HG02840 (cell line): ENCODE measurements around the gene ARL14.
"Not testable (repeated sequence)": the region's sequence is repeated elsewhere in the genome, so short reads cannot be mapped to it uniquely, and the experiment has no call there.

Source experiments
- ATAC-seq: cut with Tn5 transposase; IDR thresholded peaks from one replicate; pipeline ENCODE4 v1.9.1; 2021; ENCODE audit warnings: mild to moderate bottlenecking, moderate library complexity, moderate number of reproducible peaks; ENCODE audit not compliant: unreplicated experiment, low FRiP score

ARL14 gene

GRCh38 chr3:160675566-160676124 lies 1.3 kb upstream of the ARL14 start:
- no peak for ATAC-seq

- no peak for ATAC-seq
Observed at GRCh38 chr3:160677459-160677881, 510 bp downstream of the ARL14 start.

- no peak for ATAC-seq
Observed at GRCh38 chr3:160678292-160678842, 1.4 kb downstream of the ARL14 start.

DNA sequence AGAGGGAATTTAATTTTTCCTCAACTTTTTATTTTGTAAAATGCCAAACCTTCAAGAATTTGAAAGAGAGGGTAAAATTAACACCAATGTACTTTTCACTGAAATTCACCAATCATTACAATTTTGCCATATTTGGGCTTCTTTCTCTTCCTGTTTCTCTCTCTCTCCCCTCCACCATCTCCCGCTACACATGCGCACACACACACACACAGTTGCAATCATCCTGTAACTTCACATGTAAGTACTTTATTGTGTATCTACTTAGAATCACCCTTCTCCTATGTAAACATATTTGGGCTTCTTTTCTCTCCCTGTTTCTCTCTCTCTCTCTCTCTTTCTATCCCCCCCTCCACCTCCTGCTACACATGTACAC lies 7.4 kb downstream of the ARL14 start:
- no peak for ATAC-seq

DNA sequence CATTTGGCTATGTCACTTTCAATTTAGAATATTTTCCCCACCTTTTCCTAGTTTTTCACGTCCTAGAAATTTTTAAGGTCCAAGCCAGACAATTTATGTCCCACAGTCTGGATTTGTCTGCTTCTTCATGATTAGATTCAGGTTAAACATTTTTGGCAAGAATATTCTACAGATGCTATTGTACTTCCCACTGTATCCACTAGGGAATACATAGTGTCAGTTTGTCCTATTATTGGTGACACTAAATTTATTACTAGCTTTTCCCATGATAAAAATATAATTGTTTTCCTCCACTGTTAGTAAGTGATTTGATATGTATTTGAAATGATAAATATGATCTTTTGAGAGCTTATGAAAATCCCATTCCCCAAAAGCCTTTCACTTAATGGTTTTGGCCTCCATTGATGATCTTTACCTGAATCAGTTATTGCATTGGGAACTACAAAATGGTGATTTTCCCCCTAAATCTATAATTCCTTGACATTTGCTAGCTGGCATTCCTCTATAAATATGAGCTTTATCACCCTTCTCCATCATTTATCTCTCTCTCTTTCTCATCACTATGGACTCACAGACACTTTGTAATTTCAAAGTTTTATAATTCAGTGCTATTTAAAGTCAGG lies 8.3 kb downstream of the ARL14 start:
- ATAC-seq, result no peak

GRCh38 chr3:160686955-160687535 lies 10.1 kb downstream of the ARL14 start:
- no peak for ATAC-seq

DNA sequence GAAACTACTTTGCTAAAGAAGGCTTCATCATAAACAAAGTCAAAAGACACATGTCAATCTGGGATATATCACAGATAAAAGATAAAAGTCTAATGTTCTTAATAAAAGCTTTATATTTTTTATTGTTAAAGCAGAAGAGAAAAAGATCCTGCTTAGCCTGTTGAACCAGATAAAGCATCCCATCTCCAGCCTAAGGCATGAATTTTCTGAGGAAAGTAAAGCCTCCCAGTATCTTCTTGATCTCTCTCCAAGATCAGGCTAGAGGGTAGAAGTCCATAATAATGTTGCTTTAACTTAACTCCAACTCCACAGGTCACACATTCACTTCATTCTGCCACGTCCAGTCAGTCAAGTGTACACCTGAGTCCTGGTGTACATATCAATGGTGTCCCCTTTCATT lies 14.2 kb downstream of the ARL14 start:
- ATAC-seq, result no peak

DNA sequence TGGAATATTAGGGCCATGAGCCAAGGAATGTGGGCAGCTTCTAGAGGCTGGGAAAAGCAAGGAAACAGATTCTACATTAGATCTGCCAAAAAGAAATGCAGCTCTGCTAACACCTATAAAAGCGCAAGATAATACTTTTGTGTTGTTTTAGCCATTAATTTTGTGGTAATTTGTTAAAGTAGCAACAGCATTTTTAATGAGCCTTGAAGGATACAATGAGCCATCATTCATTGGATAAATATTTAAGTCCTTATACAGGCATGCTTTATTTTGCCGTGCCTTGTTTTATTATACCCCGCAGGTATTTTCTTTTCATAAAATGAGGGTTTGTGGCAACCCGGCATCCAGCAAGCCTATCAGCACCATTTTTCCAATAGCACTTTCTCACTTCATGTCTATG lies 15.0 kb downstream of the ARL14 start:
- no peak for ATAC-seq

DNA sequence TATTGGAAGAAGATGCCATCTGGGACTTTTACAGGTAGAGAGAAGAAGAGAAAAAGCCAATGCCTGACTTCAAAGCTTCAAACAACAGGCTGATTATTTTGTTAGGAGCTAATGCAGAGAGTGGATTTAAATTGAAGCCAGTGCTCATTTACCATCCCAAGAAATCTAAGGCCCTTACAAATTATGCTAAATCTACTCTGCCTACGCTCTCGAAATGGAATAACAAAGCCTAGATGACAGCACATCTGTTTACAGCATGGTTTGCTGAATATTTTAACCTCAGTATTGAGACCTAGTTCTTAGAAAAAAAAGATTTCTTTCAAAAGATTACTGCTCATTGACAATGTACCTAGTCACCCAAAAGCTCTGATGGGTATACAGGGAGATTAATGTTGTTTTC lies 16.2 kb downstream of the ARL14 start:
- no peak for ATAC-seq

DNA sequence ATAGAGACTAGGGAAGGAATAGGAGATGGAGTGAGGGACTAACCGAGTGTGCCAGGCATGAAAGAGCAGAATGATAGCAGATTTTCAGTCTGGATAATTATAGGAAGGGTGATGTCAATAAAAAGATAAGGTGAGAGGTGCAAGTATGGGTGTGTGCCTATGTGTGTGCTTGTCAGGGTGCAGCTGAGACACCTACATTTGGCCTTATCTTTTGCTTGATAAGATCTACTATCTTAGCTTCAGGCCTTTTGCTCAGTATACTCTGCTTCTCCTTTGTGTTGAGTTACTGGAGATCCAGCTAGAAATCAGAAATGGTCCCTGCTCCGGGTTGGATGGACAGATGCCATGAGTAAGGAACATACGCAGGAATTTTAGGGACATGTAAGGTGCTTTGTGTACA lies 17.4 kb downstream of the ARL14 start:
- no peak for ATAC-seq

DNA sequence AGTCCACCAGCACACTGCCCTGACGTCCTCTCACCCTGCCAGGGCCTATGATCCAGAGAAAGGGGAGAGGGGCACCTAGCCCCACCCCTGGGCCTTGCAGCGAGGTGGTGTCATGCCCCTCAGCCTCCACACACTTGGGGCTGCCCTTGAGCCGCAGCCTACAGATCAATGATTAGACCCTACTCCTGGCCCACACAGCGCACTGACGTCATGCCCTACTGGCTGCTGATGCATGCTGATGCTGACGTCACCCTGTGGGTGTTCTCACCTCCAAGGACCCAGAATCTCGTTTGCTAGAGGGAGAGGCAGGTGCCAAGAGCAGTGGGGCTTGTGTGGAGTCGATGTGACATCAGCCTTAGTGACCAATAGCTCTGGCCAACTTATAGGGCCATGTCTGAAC lies 18.0 kb downstream of the ARL14 start:
- no peak for ATAC-seq

DNA sequence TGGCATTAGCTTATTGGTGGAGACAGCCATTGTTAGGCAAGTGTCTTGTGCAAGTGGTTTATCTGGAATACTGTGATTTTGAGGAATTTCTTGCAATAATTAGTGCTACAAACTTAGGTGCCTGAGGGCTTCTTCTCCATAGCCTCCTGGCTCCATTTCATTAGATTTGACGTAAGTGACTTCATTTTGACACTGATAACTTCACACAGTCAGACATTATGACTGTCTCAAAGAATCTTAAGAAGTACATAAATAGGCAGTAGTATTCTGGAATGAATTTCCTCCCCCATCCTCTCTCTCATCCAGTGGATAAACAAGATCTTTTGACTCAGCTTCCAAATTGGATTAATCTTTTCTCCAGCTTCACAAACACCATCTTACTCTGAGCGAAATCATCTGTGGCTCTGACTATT lies 19.0 kb downstream of the ARL14 start:
- no peak for ATAC-seq

- no peak for ATAC-seq
Observed at GRCh38 chr3:160697637-160698380, 20.8 kb downstream of the ARL14 start.

DNA sequence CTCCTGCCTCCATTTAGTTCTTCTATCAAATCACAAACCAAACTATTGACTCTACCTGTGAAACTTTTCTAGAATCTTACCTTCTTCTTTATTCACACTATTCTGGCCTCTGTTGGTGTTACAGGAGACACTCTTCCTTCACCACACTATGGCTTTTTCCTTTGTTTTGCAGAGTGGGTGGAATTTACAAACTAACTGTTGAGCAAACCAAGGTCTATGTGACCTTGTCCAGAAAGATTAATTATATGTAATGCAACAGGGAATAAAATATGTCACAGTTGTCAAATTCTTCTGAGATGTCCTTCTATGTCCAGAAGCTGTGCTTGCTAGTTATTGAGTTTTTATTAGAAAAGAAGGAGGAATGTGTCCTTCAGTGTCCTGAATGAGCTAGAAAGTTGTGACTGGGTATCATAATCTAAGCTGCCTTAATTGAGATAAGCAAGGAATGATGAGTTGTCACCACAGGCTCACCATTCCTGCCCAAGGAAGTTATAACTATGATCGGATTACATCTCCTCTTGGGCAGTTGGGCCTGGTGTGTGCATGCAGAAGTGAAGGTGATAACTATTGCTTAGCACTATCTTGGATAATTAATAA lies 21.7 kb downstream of the ARL14 start:
- no peak for ATAC-seq

GRCh38 chr3:160701490-160701889 lies 24.5 kb downstream of the ARL14 start:
- no peak for ATAC-seq

DNA sequence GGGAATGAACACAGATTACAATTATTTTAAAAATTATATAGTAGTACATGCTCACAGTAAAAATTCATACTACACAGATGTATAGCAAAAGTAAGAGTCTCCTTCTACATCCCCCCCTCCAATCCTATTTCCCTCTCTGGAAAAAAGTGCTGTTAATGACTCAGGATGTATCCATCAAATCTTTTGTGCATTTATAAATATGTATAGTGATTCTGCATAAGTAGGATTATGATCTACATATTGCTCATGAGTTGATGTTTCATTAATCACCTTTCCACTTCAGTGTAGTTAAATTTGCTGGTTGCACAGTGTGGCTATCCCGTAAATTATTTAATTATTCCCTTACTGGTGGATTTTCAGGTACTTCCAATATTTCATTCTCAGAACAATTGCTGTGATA lies 25.3 kb downstream of the ARL14 start:
- no peak for ATAC-seq

DNA sequence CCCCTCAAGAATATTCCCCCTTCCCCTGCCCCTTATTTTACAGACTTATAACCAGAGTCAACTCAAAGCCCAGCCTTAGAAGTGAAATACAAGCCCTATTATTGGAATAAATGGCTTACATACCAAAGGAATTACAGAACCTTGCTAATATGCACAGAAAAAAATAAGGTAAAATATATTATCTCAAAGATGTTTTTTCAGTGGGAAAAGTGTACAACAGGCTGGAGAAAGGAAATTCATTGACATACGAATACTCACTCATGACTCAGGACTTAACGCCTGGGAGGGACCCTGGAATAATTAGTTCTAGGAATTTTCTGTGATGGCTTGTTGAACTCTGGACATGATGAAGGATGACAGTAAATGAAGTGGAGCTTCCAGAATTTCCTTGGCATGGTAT lies 27.0 kb downstream of the ARL14 start:
- ATAC-seq, result no peak

DNA sequence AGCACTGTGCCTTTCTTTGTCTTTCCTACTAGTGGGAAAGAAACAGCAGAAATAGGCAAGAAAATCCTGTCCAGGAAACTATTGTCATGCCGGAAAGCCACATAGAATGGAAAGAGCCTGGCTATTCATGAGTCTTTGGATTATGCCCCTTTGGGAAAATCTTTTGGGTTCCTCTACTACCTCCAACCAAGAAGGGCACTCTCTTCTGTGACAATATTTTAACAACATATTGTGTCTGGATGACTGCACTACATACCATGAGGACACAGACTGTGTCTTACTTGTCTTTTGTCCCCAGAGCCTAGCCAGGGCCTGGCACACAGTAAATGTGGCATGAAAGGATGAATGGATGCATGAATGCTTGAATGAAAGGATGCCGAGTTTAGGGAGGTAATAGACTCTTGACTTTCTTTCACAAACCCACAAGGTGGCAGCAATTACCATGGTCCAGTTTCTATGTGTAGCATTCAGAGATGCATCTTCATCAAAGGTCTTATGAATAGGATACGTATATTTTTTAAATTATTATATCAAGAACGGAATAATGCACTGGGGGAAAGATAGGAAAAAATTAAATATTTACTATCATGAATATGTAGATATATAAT lies 30.3 kb downstream of the ARL14 start:
- ATAC-seq, result no peak

DNA sequence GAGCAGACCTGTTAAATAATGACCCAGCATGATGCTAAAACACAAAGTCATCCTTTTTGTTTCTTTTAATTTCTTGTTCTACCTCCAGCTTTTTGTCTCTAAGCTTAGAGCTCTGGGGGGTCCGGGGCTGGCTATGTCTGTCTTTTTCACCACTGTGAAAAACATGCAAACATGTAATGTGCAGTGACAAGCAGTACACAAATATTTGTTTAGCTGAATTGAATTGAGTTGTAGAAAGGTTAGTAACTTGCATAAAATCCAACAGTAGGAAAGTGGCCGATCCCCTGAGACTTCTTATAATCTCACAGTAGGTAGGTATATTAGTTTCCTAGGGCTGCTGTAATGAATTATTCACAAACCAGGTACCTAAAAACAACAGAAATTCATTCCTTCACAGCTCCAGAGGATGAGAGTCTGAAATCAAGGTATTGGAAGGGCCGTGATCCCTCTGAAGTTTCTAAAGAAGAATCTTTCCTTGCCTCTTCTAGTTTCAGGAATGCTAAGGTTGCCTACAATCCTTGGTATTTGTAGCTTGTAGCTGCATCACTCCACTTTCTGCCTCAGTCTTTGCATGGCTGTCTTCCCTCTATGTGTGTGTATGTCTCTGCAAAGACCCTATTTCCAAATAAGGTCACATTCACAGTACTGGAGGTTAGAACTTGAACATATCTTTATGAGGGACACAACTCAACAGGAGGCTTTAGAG lies 32.7 kb downstream of the ARL14 start:
- no peak for ATAC-seq

DNA sequence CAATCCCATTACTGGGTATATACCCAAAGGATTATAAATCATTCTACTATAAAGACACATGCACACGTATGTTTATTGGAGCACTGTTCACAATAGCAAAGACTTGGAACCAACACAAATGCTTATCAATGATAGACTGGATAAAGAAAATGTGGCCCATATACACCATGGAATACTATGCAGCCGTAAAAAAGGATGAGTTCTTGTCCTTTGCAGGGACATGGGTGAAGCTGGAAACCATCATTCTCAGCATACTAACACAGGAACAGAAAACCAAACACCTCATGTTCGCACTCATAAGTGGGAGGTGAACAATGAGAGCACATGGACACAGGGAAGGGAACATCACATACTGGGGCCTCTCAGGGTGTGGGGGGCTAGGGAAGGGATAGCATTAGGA lies 36.2 kb downstream of the ARL14 start:
- ATAC-seq, result not testable (repeated sequence)
